Stimulated activated CD8-positive, alpha-beta memory T cell treated with anti-CD3 and anti-CD28 coated beads, Interleukin-7, amount 100 ng/mL, for 24 hours (primary cell): ENCODE data around the gene MCL1.
"Not testable (repeated sequence)": the region's sequence is repeated elsewhere in the genome, so short reads cannot be mapped to it uniquely, and the experiment has no call there.

Experiments used
- DNase-seq: peaks from one replicate; pipeline ENCODE4 v3.0.0-alpha.2; 2020; ENCODE audit warnings: low read depth

The MCL1 gene

DNA sequence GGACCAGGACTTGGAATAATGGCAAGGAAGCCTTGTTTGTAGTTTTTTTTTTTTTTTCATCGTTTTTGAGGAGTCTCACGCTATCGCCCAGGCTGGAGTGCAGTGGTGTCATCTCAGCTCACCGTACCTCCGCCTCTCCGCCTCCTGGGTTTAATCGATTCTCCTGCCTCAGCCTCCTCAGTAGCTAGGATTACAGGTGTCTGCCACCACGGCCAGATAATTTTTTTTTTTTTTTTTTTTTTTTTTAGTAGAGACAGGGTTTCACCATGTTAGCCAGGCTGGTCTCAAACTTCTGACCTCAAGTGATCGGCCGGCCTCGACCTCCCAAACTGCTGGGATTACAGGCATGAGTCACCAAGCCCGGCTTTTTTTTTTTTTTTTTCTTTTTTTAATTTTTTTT lies 23.0 kb upstream of the MCL1 start:
- not testable (repeated sequence) for DNase-seq

DNA sequence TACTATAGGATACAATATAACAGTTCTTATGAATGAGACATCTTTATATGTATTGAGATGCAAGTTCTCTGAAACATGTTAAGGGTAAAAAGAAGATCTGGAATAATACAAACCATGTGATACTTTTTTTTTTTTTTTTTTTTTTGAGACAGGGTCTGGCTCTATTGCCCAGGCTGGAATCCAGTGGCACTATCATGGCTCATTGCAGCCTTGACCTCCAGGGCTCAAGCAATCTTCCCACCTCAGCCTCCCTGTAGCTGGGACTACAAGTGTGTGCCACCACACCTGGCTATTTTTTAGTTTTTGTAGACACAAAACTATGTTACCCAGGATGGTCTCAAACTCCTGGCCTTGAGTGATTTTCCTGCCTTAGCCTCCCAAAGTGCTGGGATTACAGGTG lies 22.1 kb upstream of the MCL1 start:
- no peak for DNase-seq

GRCh38 chr1:150598346-150598745 lies 18.9 kb upstream of the MCL1 start:
- not testable (repeated sequence) for DNase-seq

- DNase-seq = no peak
Measured at GRCh38 chr1:150596976-150597375, 17.6 kb upstream of the MCL1 start.

DNA sequence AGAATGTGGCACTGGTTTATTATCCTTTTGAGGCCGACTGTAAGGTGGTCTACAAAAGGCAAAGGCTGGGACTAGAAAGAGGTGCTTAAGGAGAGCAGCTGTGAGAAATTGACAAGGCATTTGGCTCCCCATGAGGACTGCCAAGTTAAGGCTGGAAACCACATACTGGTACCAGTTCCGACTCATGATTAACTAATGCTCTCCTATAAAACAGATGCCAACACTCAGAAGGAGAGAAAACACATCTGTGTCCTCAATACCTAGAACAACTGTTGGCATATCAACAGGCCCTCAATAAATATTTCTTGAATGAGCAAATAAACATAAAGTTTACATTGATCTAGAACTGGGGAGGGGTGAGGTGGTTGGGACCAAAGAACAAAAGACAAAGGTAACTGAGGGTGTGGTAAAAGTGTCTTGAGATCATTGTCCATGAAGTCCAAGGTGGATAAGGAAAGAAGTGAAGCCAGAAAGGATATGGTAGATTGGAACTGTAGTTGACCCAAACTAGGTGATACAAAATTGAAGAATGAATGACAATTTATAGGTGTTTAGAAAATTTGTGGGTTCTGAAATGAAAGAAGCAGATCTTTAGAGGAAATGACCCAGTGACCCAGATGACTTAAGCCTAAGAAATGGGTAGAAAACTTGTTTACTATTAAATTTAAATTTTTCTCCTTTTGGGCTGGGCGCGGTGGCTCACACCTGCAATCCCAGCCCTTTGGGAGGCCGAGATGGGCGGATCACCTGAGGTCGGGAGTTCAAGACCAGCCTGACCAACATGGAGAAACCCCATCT lies 16.9 kb upstream of the MCL1 start:
- DNase-seq = no peak

GRCh38 chr1:150582371-150582770 lies 3.0 kb upstream of the MCL1 start:
- DNase-seq = no peak

DNA sequence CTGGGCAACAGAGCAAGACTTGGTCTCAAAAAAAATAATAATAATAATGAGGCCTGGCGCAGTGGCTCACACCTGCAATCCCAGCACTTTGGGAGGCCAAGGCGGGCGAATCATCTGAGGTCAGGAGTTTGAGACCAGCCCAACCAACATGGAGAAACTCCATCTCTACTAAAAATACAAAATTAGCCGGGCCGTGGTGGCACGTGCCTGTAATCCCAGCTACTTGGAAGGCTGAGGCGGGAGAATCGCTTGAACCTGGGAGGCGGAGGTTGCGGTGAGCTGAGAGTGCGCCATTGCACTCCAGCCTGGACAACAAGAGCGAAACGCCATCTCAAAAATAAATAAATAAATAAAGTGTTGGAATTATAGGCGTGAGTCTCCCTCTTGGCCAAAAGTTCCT lies 2.6 kb upstream of the MCL1 start:
- not testable (repeated sequence) for DNase-seq

DNA sequence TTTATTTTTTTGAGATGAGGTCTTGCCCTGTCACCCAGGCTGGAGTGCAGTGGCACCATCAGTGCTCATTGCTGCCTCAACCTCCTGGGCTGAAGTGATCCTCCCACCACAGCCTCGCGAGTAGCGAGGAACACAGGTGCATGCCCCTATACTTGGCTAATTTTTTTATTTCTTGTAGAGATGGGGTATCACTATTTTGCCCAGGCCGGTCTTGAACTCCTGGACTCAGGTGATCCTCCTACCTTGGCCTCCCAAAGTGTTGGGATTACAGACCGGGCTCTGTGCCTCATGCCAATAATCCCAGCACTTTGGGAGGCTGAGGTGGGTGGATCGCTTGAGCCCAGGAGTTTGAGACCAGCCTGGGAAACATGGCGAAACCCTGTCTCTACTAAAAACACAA lies 2.0 kb upstream of the MCL1 start:
- not testable (repeated sequence) for DNase-seq

DNA sequence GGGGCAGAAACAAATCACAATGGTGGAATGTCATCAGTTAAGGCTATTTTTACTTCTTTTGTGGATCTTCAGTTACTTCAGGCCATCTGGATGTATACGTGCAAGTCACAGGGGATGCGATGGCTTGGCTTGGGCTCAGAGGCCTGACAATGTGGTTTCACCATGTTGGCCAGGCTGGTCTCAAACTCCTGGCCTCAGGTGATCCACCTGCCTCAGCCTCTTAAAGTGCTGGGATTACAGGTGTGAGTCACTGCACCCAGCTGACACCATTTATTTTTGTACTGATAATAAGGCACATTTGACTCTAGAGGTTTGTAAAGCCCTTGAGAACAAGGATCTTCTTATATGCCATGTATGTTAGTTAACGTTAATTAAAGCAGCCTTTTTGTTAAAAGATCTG lies 1.6 kb upstream of the MCL1 start:
- DNase-seq = not testable (repeated sequence)

GRCh38 chr1:150579945-150580642 lies 684 bp upstream of the MCL1 start:
- DNase-seq = no peak

DNA sequence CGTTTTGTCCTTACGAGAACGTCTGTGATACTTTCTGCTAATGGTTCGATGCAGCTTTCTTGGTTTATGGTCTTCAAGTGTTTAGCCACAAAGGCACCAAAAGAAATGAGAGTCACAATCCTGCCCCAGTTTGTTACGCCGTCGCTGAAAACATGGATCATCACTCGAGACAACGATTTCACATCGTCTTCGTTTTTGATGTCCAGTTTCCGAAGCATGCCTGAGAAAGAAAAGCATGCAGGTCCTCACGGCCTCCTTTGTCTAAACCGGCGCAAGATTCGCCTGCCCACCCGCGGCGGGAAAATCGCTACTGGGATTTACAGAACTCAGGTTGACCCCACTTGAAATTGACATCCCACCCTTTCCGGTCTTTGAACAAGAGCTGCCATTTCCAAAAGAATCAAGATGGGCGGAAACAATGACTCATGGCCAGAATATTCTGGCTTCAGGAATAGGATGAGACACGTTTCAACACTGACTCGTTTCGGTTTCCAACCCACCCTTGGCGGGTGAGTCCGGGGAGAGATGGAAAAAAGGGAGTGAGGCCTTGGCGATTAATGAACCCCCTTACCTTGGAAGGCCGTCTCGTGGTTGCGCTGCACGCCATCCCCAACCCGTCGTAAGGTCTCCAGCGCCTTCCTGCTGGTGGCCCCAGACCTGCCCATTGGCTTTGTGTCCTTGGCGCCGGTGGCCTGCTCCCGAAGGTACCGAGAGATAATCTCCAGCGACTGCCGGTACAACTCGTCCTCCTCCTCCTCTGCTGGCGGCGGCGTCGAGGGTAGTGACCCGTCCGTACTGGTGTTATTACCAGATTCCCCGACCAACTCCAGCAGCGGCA lies 919 bp downstream of the MCL1 start:
- no peak for DNase-seq

DNA sequence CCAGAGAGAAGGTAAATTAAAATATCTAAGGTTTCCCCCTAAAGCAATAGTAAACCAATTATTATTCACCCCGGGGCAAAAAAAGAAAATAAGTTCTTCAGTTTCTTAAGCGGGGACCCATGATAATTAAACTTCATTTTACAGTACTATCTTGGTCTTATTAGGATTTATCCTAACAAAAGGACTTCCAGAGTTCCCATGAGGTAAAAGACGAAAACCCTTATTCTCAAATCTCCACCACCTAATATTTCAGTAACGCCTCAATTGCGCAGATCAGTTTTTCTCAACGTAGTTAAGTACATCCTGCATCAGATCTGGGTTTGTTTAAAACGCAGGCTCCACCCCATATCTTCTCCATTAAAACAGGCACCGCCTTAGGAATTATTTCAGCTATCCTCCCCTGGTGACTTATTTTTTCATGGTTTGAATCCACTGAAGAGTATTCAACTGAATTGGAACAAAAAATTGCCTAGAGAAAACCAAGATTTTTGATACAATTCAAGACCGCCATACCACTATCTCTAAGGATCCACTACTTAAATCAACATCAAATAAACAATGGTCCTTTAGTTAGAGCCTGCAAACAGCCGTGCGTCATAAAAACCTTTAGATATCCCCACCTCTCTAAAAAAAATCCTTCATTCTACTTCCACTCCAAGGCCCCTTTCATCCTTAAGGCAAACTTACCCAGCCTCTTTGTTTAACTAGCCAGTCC lies 1.7 kb downstream of the MCL1 start:
- no peak for DNase-seq

DNA sequence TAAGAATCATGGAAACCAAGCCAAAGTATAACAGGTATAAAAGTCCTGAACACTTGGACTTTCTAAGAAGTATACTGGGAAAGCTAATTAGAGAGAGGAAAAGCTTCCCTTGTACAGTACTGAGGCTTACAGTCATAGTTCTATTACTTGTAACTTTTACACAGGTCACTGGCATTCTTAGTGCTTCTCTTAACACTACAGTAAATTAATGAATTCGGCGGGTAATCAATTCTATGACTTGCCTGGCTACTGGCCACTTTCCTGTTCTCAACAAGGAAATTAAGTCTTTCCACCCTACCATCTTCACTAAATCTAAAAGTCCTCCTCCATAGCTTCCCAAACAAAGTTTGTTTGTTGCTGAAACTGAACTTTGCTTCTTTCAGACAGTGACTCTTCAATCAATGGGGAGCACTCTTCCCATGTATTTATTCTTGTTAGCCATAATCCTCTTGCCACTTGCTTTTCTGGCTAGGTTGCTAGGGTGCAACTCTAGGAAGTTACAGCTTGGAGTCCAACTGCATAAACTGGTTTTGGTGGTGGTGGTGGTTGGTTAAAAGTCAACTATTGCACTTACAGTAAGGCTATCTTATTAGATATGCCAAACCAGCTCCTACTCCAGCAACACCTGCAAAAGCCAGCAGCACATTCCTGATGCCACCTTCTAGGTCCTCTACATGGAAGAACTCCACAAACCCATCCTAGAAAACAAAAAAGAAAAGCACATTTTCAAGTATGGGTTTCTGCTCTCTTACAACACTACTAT lies 2.4 kb downstream of the MCL1 start:
- no peak for DNase-seq

DNA sequence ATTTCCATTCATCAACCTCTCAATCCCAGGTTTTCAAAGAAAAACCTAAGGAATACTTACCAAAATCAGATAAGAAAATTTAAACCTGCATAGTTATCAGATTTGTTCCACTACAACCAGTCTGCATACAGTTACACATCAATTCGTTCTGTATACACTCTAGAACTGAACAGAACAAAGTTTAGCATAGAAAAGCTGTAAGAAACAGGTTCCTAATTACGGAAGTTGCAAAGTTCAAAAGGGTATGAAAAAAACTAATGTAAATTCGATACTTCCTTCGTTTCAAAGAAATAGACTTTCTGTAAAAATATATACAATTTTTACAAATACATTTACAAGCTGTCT lies 3.1 kb downstream of the MCL1 start:
- no peak for DNase-seq

GRCh38 chr1:150575518-150576366 lies 3.7 kb downstream of the MCL1 start:
- no peak for DNase-seq

DNA sequence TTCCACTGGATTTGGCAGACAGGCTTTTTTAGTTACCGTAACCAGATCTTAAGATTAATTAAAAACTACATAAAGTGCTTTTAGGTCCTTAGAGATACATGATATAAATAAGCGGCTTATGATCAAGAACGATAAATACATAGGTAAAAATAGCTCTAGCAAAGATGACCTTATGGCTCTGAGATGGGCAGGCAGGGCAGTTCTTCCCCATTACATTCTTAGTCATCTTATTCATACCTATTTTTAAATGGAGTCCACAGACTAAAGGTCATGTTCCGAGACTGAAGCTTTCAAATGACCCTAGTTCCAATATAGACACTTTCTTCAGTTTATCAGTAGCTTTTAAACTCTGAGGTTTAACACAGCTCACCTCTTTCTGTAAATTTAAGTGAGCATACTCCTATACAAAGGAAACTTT lies 4.3 kb downstream of the MCL1 start:
- no peak for DNase-seq

DNA sequence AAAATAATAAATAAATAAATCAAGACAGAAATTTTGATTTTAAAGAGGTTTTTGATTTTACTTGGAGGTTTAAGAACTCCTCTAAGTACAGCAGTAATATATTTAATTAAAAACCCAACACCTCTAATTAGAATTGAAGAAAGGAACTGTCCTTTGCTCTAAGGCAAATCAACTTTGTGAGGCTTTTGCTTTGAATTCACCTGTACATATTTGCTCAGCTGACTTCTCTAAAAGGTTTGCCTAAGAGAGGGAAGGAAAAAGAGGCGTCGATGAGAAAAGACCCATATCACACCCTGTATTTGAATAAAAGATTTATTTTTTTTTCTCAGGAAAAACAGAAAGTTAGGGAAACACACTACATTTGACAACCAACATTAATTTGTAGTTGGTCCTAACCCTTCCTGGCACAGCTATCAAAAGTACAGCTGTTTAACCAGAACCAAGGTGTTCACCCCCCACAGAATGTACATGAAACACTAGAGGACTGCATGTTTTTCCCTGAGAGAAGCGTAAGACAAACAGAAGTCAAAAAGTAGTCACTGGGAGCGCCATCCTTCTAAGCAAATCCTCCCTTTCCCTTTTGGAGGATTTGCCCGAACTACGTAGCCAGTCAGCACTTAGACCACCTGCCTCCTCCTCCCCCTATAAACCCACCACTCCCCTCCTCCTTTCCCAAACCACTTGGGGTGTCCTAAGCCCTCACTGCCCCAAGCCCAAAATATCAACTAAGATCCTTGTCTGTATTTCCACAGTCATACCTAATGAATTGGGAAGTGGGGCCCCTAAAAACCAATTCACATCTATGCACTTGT lies 4.9 kb downstream of the MCL1 start:
- DNase-seq = no peak

DNA sequence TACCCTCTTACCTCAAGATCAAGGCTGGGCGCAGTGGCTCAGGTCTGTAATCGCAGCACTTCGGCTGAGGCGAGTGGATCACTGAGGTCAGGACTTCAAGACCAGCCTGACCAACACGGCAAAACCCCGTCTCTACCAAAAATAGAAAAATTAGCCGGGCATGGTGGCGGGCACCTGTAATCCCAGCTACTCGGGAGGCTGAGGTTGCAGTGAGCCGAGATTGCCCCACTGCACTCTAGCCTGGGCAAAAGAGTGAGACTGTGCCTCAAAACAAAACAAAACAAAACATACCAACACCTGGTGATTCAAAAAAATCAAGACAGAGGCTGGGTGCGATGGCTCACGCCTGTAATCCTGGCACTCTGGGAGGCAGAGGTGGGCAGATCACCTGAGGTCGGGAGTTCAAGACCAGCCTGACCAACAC lies 5.8 kb downstream of the MCL1 start:
- DNase-seq = not testable (repeated sequence)

GRCh38 chr1:150572918-150573647 lies 6.3 kb downstream of the MCL1 start:
- DNase-seq = no peak
